GM12875 (cell line): ENCODE data around the gene FLT1.

Experiments used
- H3K4me3 ChIP-seq: one replicate; pipeline ENCODE4 v1.5.1; 2011; ENCODE audit warnings: low read depth, low read length, control low read depth
- CTCF ChIP-seq: IDR thresholded peaks from 2 replicates; pipeline ENCODE4 v1.5.1; 2011; ENCODE audit warnings: low read depth, mild to moderate bottlenecking, control low read depth, inconsistent platforms, low read length, moderate library complexity, borderline replicate concordance; ENCODE audit not compliant: insufficient read depth

FLT1 gene

GRCh38 chr13:28449826-28450773 lies 44.8 kb downstream of the FLT1 start:
- no peak overlapping the region for H3K4me3 ChIP-seq
- no peak for TF ChIP-seq CTCF

- no peak for TF ChIP-seq CTCF
- H3K4me3 ChIP-seq: no peak overlapping the region
These were observed 46.1 kb downstream of the FLT1 start for GRCh38 chr13:28448651-28449358.

GRCh38 chr13:28447989-28448388 lies 46.9 kb downstream of the FLT1 start:
- no peak for TF ChIP-seq CTCF
- no peak overlapping the region for H3K4me3 ChIP-seq

- no peak for TF ChIP-seq CTCF
- no peak overlapping the region for H3K4me3 ChIP-seq
These were observed 47.7 kb downstream of the FLT1 start for GRCh38 chr13:28447206-28447605.

GRCh38 chr13:28442839-28443238 lies 52.1 kb downstream of the FLT1 start:
- H3K4me3 ChIP-seq: no peak overlapping the region
- no peak for TF ChIP-seq CTCF

- no peak overlapping the region for H3K4me3 ChIP-seq
- no peak for TF ChIP-seq CTCF
These were observed 53.4 kb downstream of the FLT1 start for GRCh38 chr13:28441529-28441928.
